ENCODE results near the gene GID8. TPM values are rescaled to one million over a fixed set of nuclear protein-coding genes. Genes with fewer than 3 reads are reported as not detected.
A peak's percentile ranks its signal among the peaks of the same experiment; 100 is the strongest.

Gene GID8
- total RNA-seq, 1 donor from 2014 or later: 29.7 TPM

- no peak for TF ChIP-seq CTCF (IDR thresholded peaks at IDR 0.05)
- H3K4me3 Mint-ChIP-seq (ENCODE audit: unreplicated experiment): no peak overlapping the region
- H3K36me3 Mint-ChIP-seq (ENCODE audit: low read depth): peaks cover 13% of the 10 kb centered on the region
- H3K27ac Mint-ChIP-seq (ENCODE audit: unreplicated experiment): no peak overlapping the region
- H3K4me1 Mint-ChIP-seq (ENCODE audit: low read depth): peaks cover 8% of the 10 kb centered on the region
- H3K27me3 Mint-ChIP-seq (ENCODE audit: low read depth): no peaks in the 10 kb centered on the region
- no peak for DNase-seq (ENCODE audit: low spot score)
- H3K9me3 Mint-ChIP-seq (ENCODE audit: low read depth): peaks cover 4% of the 10 kb centered on the region
Measured at GRCh38 chr20:62952968-62953838, 15.3 kb downstream of the GID8 start.

GRCh38 chr20:62953839-62954703 lies 16.1 kb downstream of the GID8 start:
- Mint-ChIP-seq H3K27ac (ENCODE audit: unreplicated experiment) (no peak overlapping the region), H3K36me3 (ENCODE audit: low read depth) (peaks cover 9% of the 10 kb centered on the region), H3K4me3 (ENCODE audit: unreplicated experiment) (peak overlapping the region; percentile 25), H3K9me3 (ENCODE audit: low read depth) (peaks cover under 1% of the 10 kb centered on the region), H3K4me1 (ENCODE audit: low read depth) (peaks cover 8% of the 10 kb centered on the region), H3K27me3 (ENCODE audit: low read depth) (no peaks in the 10 kb centered on the region)
- no peak for TF ChIP-seq CTCF (IDR thresholded peaks at IDR 0.05)
- no peak for DNase-seq (ENCODE audit: low spot score)

- no peak for TF ChIP-seq CTCF (IDR thresholded peaks at IDR 0.05)
- no peak overlapping the region for H3K27ac Mint-ChIP-seq (ENCODE audit: unreplicated experiment)
- DNase-seq (ENCODE audit: low spot score): no peak
- peaks cover 8% of the 10 kb centered on the region for H3K4me1 Mint-ChIP-seq (ENCODE audit: low read depth)
- no peaks in the 10 kb centered on the region for H3K9me3 Mint-ChIP-seq (ENCODE audit: low read depth)
- no peak overlapping the region for H3K4me3 Mint-ChIP-seq (ENCODE audit: unreplicated experiment)
- H3K36me3 Mint-ChIP-seq (ENCODE audit: low read depth): no peaks in the 10 kb centered on the region
- H3K27me3 Mint-ChIP-seq (ENCODE audit: low read depth): no peaks in the 10 kb centered on the region
Measured at GRCh38 chr20:62955519-62956386, 17.8 kb downstream of the GID8 start.

GRCh38 chr20:62956387-62957135 lies 18.6 kb downstream of the GID8 start:
- Mint-ChIP-seq H3K27ac (ENCODE audit: unreplicated experiment) (no peak overlapping the region), H3K36me3 (ENCODE audit: low read depth) (no peaks in the 10 kb centered on the region), H3K4me1 (ENCODE audit: low read depth) (peaks cover 8% of the 10 kb centered on the region), H3K27me3 (ENCODE audit: low read depth) (no peaks in the 10 kb centered on the region), H3K4me3 (ENCODE audit: unreplicated experiment) (no peak overlapping the region), H3K9me3 (ENCODE audit: low read depth) (no peaks in the 10 kb centered on the region)
- no peak for DNase-seq (ENCODE audit: low spot score)
- no peak for TF ChIP-seq CTCF (IDR thresholded peaks at IDR 0.05)

All from chondrocyte (in vitro differentiated cells).